Karpas-422 (cell line): Measurements from ENCODE around the gene SHE. TPM values are rescaled to one million over a fixed set of nuclear protein-coding genes. Genes with fewer than 3 reads are reported as not detected.

ENCODE experiments used
- DNase-seq: peaks from one replicate; pipeline ENCODE4 v3.0.0-alpha.2; 2015
- H2AFZ ChIP-seq: fragments of 200-600 bp; sonication (generic); 2 replicates; pipeline ENCODE4 v1.6.1; 2014; ENCODE audit warnings: antibody characterized with exemption, low read length, mixed read lengths
- H3K27ac ChIP-seq: fragments of 200-600 bp; sonication (generic); 2 replicates; pipeline ENCODE4 v1.5.1; 2014; ENCODE audit warnings: mild to moderate bottlenecking, low read length, moderate library complexity
- H3K27me3 ChIP-seq: fragments of 200-600 bp; sonication (generic); 2 replicates; pipeline ENCODE4 v1.6.1; 2014; ENCODE audit warnings: low read length, mixed read lengths
- H3K36me3 ChIP-seq: fragments of 200-600 bp; sonication (generic); 2 replicates; pipeline ENCODE4 v1.6.1; 2014; ENCODE audit warnings: low read length, mixed read lengths; ENCODE audit not compliant: insufficient read depth
- H3K4me1 ChIP-seq: fragments of 200-600 bp; sonication (generic); 2 replicates; pipeline ENCODE4 v1.6.1; 2014; ENCODE audit warnings: mild to moderate bottlenecking, low read length, mixed read lengths
- H3K4me2 ChIP-seq: fragments of 200-600 bp; sonication (generic); 2 replicates; pipeline ENCODE4 v1.6.1; 2014; ENCODE audit warnings: low read length, low read depth, mild to moderate bottlenecking; ENCODE audit not compliant: poor library complexity, severe bottlenecking
- H3K4me3 ChIP-seq: fragments of 200-600 bp; sonication (generic); 2 replicates; pipeline ENCODE4 v1.5.1; 2014; ENCODE audit warnings: mild to moderate bottlenecking, antibody characterized with exemption, low read length, mixed read lengths
- H3K79me2 ChIP-seq: fragments of 200-600 bp; sonication (generic); 2 replicates; pipeline ENCODE4 v1.6.1; 2014; ENCODE audit warnings: mild to moderate bottlenecking, low read length, mixed read lengths
- H3K9ac ChIP-seq: fragments of 200-600 bp; sonication (generic); 2 replicates; pipeline ENCODE4 v1.6.0; 2014; ENCODE audit warnings: low read length
- H3K9me2 ChIP-seq: fragments of 200-600 bp; sonication (generic), shearing (Covaris generic); replicated peaks from 2 replicates; pipeline ENCODE4 v1.6.0; 2014; ENCODE audit warnings: mild to moderate bottlenecking, low read length, moderate library complexity; ENCODE audit not compliant: insufficient read depth
- H3K9me3 ChIP-seq: fragments of 300-700, 200-600 bp; sonication (generic); 2 replicates; pipeline ENCODE4 v1.6.1; 2014; ENCODE audit warnings: low read length, mixed read lengths
- H4K20me1 ChIP-seq: fragments of 200-600 bp; sonication (generic); 2 replicates; pipeline ENCODE4 v1.6.1; 2014; ENCODE audit warnings: mild to moderate bottlenecking, antibody characterized with exemption, low read length, low read depth; ENCODE audit not compliant: insufficient read depth
- total RNA-seq: library from RNA; depleted of rRNA; stranded (reverse); fragments of >200 nt; shearing (Covaris generic); gene quantifications from 2 replicates; pipeline ENCODE4 v1.2.3, GENCODE V29; 2014; ENCODE audit warnings: low replicate concordance; rRNA removed

Gene SHE
- total RNA-seq, 1 experiment from 2014 or later = not detected

GRCh38 chr1:154433161-154433764 is 68.9 kb downstream of the SHE start:
- Histone ChIP-seq H3K9me3 (no peaks in the 10 kb centered on the region), H3K27ac (no peak overlapping the region), H3K4me2 (no peak overlapping the region), H3K4me3 (no peak overlapping the region), H4K20me1 (no peaks in the 10 kb centered on the region), H3K79me2 (no peaks in the 10 kb centered on the region), H3K4me1 (no peaks in the 10 kb centered on the region), H3K9me2 (no peaks in the 10 kb centered on the region), H2AFZ (no peak overlapping the region), H3K9ac (no peak overlapping the region), H3K27me3 (no peaks in the 10 kb centered on the region), H3K36me3 (no peaks in the 10 kb centered on the region)
- peak; percentile 40 for DNase-seq

GRCh38 chr1:154431586-154432373 is 70.4 kb downstream of the SHE start:
- Histone ChIP-seq H3K27me3 (no peaks in the 10 kb centered on the region), H3K36me3 (no peaks in the 10 kb centered on the region), H3K9me2 (no peaks in the 10 kb centered on the region), H3K4me1 (no peaks in the 10 kb centered on the region), H3K4me2 (no peak overlapping the region), H2AFZ (no peak overlapping the region), H4K20me1 (no peaks in the 10 kb centered on the region), H3K79me2 (no peaks in the 10 kb centered on the region), H3K9me3 (no peaks in the 10 kb centered on the region), H3K9ac (no peak overlapping the region), H3K27ac (no peak overlapping the region), H3K4me3 (no peak overlapping the region)
- peak; percentile 38 for DNase-seq

- no peak overlapping the region for H3K27ac ChIP-seq
- no peaks in the 10 kb centered on the region for H3K9me2 ChIP-seq
These were observed 71.3 kb downstream of the SHE start for GRCh38 chr1:154430903-154431302.

GRCh38 chr1:154429841-154430611 is 72.2 kb downstream of the SHE start:
- no peak overlapping the region for H3K4me3 ChIP-seq
- no peak for DNase-seq
- H3K4me2 ChIP-seq = no peak overlapping the region
- no peaks in the 10 kb centered on the region for H3K9me2 ChIP-seq
- H3K27ac ChIP-seq = no peak overlapping the region
- H3K9ac ChIP-seq = no peak overlapping the region
- no peaks in the 10 kb centered on the region for H3K4me1 ChIP-seq
- no peaks in the 10 kb centered on the region for H3K27me3 ChIP-seq
- no peak overlapping the region for H2AFZ ChIP-seq
- H3K79me2 ChIP-seq = no peaks in the 10 kb centered on the region
- H3K9me3 ChIP-seq = no peaks in the 10 kb centered on the region
- no peaks in the 10 kb centered on the region for H4K20me1 ChIP-seq
- H3K36me3 ChIP-seq = no peaks in the 10 kb centered on the region

More at GRCh38 chr1:154430903-154431302, 71.3 kb downstream of the SHE start:
- Histone ChIP-seq H3K4me1 (no peaks in the 10 kb centered on the region), H3K79me2 (no peaks in the 10 kb centered on the region), H3K9me3 (no peaks in the 10 kb centered on the region), H4K20me1 (no peaks in the 10 kb centered on the region), H3K27me3 (no peaks in the 10 kb centered on the region), H2AFZ (no peak overlapping the region), H3K4me2 (no peak overlapping the region), H3K4me3 (no peak overlapping the region), H3K36me3 (no peaks in the 10 kb centered on the region), H3K9ac (no peak overlapping the region)
- DNase-seq = peak; percentile 45

Other genes with a start within 250 kb of the SHE start
- gene HAX1, start 229.8 kb downstream of the SHE start, total RNA-seq = 184 and 229 TPM in 2 replicates
- not detected in 2 replicates for gene AQP10, start 181.3 kb downstream of the SHE start, total RNA-seq
- gene ATP8B2, start 176.9 kb downstream of the SHE start, total RNA-seq = 10.6 and 19.6 TPM in 2 replicates
- 0.04 TPM in 1 of 2 replicates, not detected in the other for gene IL6R, start 97.1 kb downstream of the SHE start, total RNA-seq
- not detected in 2 replicates for gene TDRD10, start 193 bp downstream of the SHE start, total RNA-seq
- 41.2 and 42.1 TPM in 2 replicates for gene UBE2Q1, start 56.2 kb upstream of the SHE start, total RNA-seq
- gene CHRNB2, start 65.4 kb upstream of the SHE start, total RNA-seq = 0.29 and 0.48 TPM in 2 replicates
- 140 and 144 TPM in 2 replicates for gene ADAR, start 105.8 kb upstream of the SHE start, total RNA-seq